Astrocyte of the hippocampus (primary cell): ENCODE data around the gene CCDC71L.
A peak's percentile ranks its signal among the peaks of the same experiment; 100 is the strongest.

Source experiments
- DNase-seq: peaks from one replicate; pipeline ENCODE4 v3.0.0; 2011; ENCODE audit warnings: low read depth, low spot score

CCDC71L gene

GRCh38 chr7:106659166-106659962, 1.6 kb downstream of the CCDC71L start:
- DNase-seq: no peak

GRCh38 chr7:106658316-106659165, 2.4 kb downstream of the CCDC71L start:
- no peak for DNase-seq

- peak; percentile 15 for DNase-seq
Measured at GRCh38 chr7:106657085-106657991, 3.6 kb downstream of the CCDC71L start.

GRCh38 chr7:106655703-106656498, 5.1 kb downstream of the CCDC71L start:
- DNase-seq: no peak

GRCh38 chr7:106653488-106653887, 7.5 kb downstream of the CCDC71L start:
- no peak for DNase-seq

GRCh38 chr7:106652909-106653308, 8.0 kb downstream of the CCDC71L start:
- no peak for DNase-seq

- DNase-seq: no peak
Measured at GRCh38 chr7:106652092-106652491, 8.9 kb downstream of the CCDC71L start.

GRCh38 chr7:106646256-106646655, 14.7 kb downstream of the CCDC71L start:
- DNase-seq: no peak

GRCh38 chr7:106644999-106645398, 16.0 kb downstream of the CCDC71L start:
- no peak for DNase-seq

GRCh38 chr7:106643216-106644000, 17.6 kb downstream of the CCDC71L start:
- DNase-seq: no peak

GRCh38 chr7:106641416-106641815, 19.5 kb downstream of the CCDC71L start:
- DNase-seq: no peak

GRCh38 chr7:106640368-106641141, 20.4 kb downstream of the CCDC71L start:
- peak; percentile 20 for DNase-seq

- DNase-seq: no peak
Measured at GRCh38 chr7:106639476-106640334, 21.3 kb downstream of the CCDC71L start.

GRCh38 chr7:106635411-106635810, 25.5 kb downstream of the CCDC71L start:
- DNase-seq: no peak

GRCh38 chr7:106634958-106635357, 26.0 kb downstream of the CCDC71L start:
- no peak for DNase-seq

GRCh38 chr7:106630648-106631047, 30.3 kb downstream of the CCDC71L start:
- no peak for DNase-seq

- no peak for DNase-seq
Measured at GRCh38 chr7:106629516-106629915, 31.4 kb downstream of the CCDC71L start.
